GM19328 (cell line): ENCODE data around the gene APPL2.
"Not testable (repeated sequence)": the region's sequence is repeated elsewhere in the genome, so short reads cannot be mapped to it uniquely, and the experiment has no call there.

ENCODE experiments used
- ATAC-seq: cut with Tn5 transposase; IDR thresholded peaks from one replicate; pipeline ENCODE4 v1.9.1; 2021; ENCODE audit warnings: mild to moderate bottlenecking, moderate library complexity; ENCODE audit not compliant: unreplicated experiment

Gene APPL2

GRCh38 chr12:105257321-105257728, 21.4 kb upstream of the APPL2 start:
- no peak for ATAC-seq

GRCh38 chr12:105256921-105257320, 20.9 kb upstream of the APPL2 start:
- ATAC-seq: no peak

GRCh38 chr12:105256431-105256830, 20.5 kb upstream of the APPL2 start:
- not testable (repeated sequence) for ATAC-seq

GRCh38 chr12:105256011-105256410, 20.0 kb upstream of the APPL2 start:
- ATAC-seq: no peak

GRCh38 chr12:105253866-105254513, 18.0 kb upstream of the APPL2 start:
- ATAC-seq: no peak

- no peak for ATAC-seq
Measured at GRCh38 chr12:105252901-105253300, 16.9 kb upstream of the APPL2 start.

GRCh38 chr12:105245776-105246427, 9.9 kb upstream of the APPL2 start:
- ATAC-seq: not testable (repeated sequence)

GRCh38 chr12:105245291-105245690, 9.3 kb upstream of the APPL2 start:
- ATAC-seq: no peak

- no peak for ATAC-seq
Measured at GRCh38 chr12:105240228-105240627, 4.3 kb upstream of the APPL2 start.

GRCh38 chr12:105239304-105239703, 3.3 kb upstream of the APPL2 start:
- no peak for ATAC-seq

- ATAC-seq: no peak
Measured at GRCh38 chr12:105237666-105238065, 1.7 kb upstream of the APPL2 start.

GRCh38 chr12:105235281-105235731, 668 bp downstream of the APPL2 start:
- ATAC-seq: no peak

- no peak for ATAC-seq
Measured at GRCh38 chr12:105234197-105234596, 1.8 kb downstream of the APPL2 start.

- ATAC-seq: no peak
Measured at GRCh38 chr12:105233041-105233905, 2.7 kb downstream of the APPL2 start.

GRCh38 chr12:105231396-105231795, 4.6 kb downstream of the APPL2 start:
- ATAC-seq: no peak

GRCh38 chr12:105229371-105229770, 6.6 kb downstream of the APPL2 start:
- no peak for ATAC-seq

- ATAC-seq: no peak
Measured at GRCh38 chr12:105228966-105229365, 7.0 kb downstream of the APPL2 start.

GRCh38 chr12:105228494-105228893, 7.5 kb downstream of the APPL2 start:
- ATAC-seq: no peak

- ATAC-seq: no peak
Measured at GRCh38 chr12:105227879-105228278, 8.1 kb downstream of the APPL2 start.

GRCh38 chr12:105226219-105226618, 9.8 kb downstream of the APPL2 start:
- ATAC-seq: no peak

GRCh38 chr12:105225505-105226015, 10.4 kb downstream of the APPL2 start:
- ATAC-seq: no peak
